SK-N-SH (cell line): ENCODE measurements around the gene SLC34A3. TPM values are rescaled to one million over a fixed set of nuclear protein-coding genes. Genes with fewer than 3 reads are reported as not detected.
A peak's percentile ranks its signal among the peaks of the same experiment; 100 is the strongest.

Source experiments
- CTCF ChIA-PET: fragments of 300-600, 350-600 bp; formaldehyde crosslinking; extraction: SDS; loops from one replicate; lab custom pipeline; 2021; lab: Yijun Ruan, JAX
- POLR2A ChIA-PET: fragments of 350-600 bp; sonication (Branson Sonifier 250); formaldehyde crosslinking; extraction: SDS; loops from one replicate; lab custom pipeline; 2020; ENCODE audit warnings: antibody characterized with exemption, inconsistent platforms; lab: Yijun Ruan, JAX
- DNase-seq: peaks from one replicate; pipeline ENCODE4 v3.0.0; 2012
- H2AFZ ChIP-seq: fragments of 200-600 bp; sonication (generic); 2 replicates; pipeline ENCODE4 v1.8.1; 2016; ENCODE audit warnings: antibody characterized with exemption, mild to moderate bottlenecking, low read depth
- H3F3A ChIP-seq: fragments of 200-600 bp; sonication (generic); replicated peaks from 2 replicates; pipeline ENCODE3; 2016; ENCODE audit warnings: antibody characterized with exemption, mild to moderate bottlenecking; ENCODE audit not compliant: insufficient read depth
- H3K27ac ChIP-seq, 2 experiments: fragments of 200-500 bp in 1 of 2; fragments of 200-600 bp in 1 of 2; sonication (Bioruptor generic) in 1 of 2; sonication (generic), shearing (Covaris generic) in 1 of 2; 2 replicates each; pipeline versions ENCODE4 v1.5.1 to v1.6.1; 2014 to 2016; ENCODE audit warnings: low read depth in 2 of 2, inconsistent platforms in 1 of 2, low read length in 1 of 2, mild to moderate bottlenecking in 1 of 2, mixed read lengths in 1 of 2
- H3K27me3 ChIP-seq: fragments of 200-600 bp; sonication (generic), shearing (Covaris generic); 2 replicates; pipeline ENCODE4 v1.6.1; 2016; ENCODE audit warnings: mixed run types; ENCODE audit not compliant: insufficient read depth
- H3K36me3 ChIP-seq, 2 experiments: fragments of 200-500 bp in 1 of 2; fragments of 200-600 bp in 1 of 2; sonication (Bioruptor generic) in 1 of 2; sonication (generic) in 1 of 2; replicated peaks in 1 of 2; 2 replicates each; pipeline versions ENCODE3 to v1.5.1; 2014 to 2016; ENCODE audit warnings: low read length in 1 of 2, mild to moderate bottlenecking in 1 of 2; ENCODE audit not compliant: insufficient read depth in 2 of 2, control insufficient read depth in 1 of 2
- H3K4me1 ChIP-seq, 2 experiments: fragments of 200-500 bp in 1 of 2; fragments of 200-600 bp in 1 of 2; sonication (Bioruptor generic) in 1 of 2; sonication (generic), shearing (Covaris generic) in 1 of 2; 2 replicates each; pipeline versions ENCODE4 v1.5.1 to v1.6.1; 2014 to 2016; ENCODE audit warnings: low read depth in 1 of 2, low read length in 1 of 2, mixed run types in 1 of 2; ENCODE audit not compliant: insufficient read depth in 2 of 2, control insufficient read depth in 1 of 2
- H3K4me2 ChIP-seq: fragments of 200-600 bp; sonication (generic), shearing (Covaris generic); 2 replicates; pipeline ENCODE4 v1.6.1; 2017; ENCODE audit warnings: mixed run types
- H3K4me3 ChIP-seq, 2 experiments: fragments of 200-500 bp in 1 of 2; fragments of 200-600 bp in 1 of 2; sonication (Bioruptor generic) in 1 of 2; sonication (generic), shearing (Covaris generic) in 1 of 2; 2 replicates each; pipeline versions ENCODE4 v1.5.1 to v1.8.1; 2014 to 2016; ENCODE audit warnings: low read depth in 2 of 2, inconsistent platforms in 1 of 2, low read length in 1 of 2, mild to moderate bottlenecking in 1 of 2, mixed read lengths in 1 of 2, moderate library complexity in 1 of 2
- H3K79me2 ChIP-seq: fragments of 200-600 bp; sonication (generic); 2 replicates; pipeline ENCODE4 v1.8.1; 2017; ENCODE audit warnings: mild to moderate bottlenecking; ENCODE audit not compliant: insufficient read depth
- H3K9ac ChIP-seq: fragments of 200-600 bp; sonication (generic); 2 replicates; pipeline ENCODE4 v1.6.1; 2017; ENCODE audit warnings: mixed run types
- H3K9me2 ChIP-seq: fragments of 200-600 bp; sonication (generic); 2 replicates; pipeline ENCODE4 v1.6.1; 2017; ENCODE audit warnings: mixed run types
- H3K9me3 ChIP-seq: fragments of 200-600 bp; sonication (generic); 2 replicates; pipeline ENCODE4 v1.6.1; 2017; ENCODE audit warnings: mixed run types, mild to moderate bottlenecking, moderate library complexity
- H4K20me1 ChIP-seq: fragments of 200-600 bp; sonication (generic); 2 replicates; pipeline ENCODE4 v1.6.1; 2017; ENCODE audit warnings: mild to moderate bottlenecking, mixed run types; ENCODE audit not compliant: insufficient read depth
- CHD2 ChIP-seq: fragments of 150-350 bp; IDR thresholded peaks from 2 replicates; pipeline ENCODE4 v1.6.1; 2018; ENCODE audit warnings: low read length; ENCODE audit not compliant: partially characterized antibody
- ELF1 ChIP-seq: IDR thresholded peaks from 2 replicates; pipeline ENCODE4 v1.4.0; 2012
- EP300 ChIP-seq, 2 experiments: IDR thresholded peaks; 2 replicates each; pipeline versions ENCODE4 v1.4.0 to v1.6.1; 2012; ENCODE audit warnings: borderline replicate concordance in 1 of 2, low read depth in 1 of 2, low read length in 1 of 2
- EZH2phosphoT487 ChIP-seq: fragments of 200-600 bp; sonication (generic); IDR thresholded peaks from 2 replicates; pipeline ENCODE4 v1.6.1; 2017; ENCODE audit warnings: low read depth, mixed run types, mild to moderate bottlenecking, antibody characterized with exemption, moderate library complexity, borderline replicate concordance
- GATA2 ChIP-seq: sonication (generic); formaldehyde crosslinking; IDR thresholded peaks from 2 replicates; pipeline ENCODE4 v1.5.0; 2020; ENCODE audit warnings: mild to moderate bottlenecking, missing genetic modification reagents
- JUND ChIP-seq: IDR thresholded peaks from 2 replicates; pipeline ENCODE4 v1.4.0; 2012
- MEF2A ChIP-seq: IDR thresholded peaks from 2 replicates; pipeline ENCODE4 v1.4.0; 2012; ENCODE audit warnings: low read depth, borderline replicate concordance
- NFIC ChIP-seq: IDR thresholded peaks from 2 replicates; pipeline ENCODE4 v1.4.0; 2012; ENCODE audit warnings: borderline replicate concordance
- POLR2AphosphoS5 ChIP-seq: IDR thresholded peaks from 2 replicates; pipeline ENCODE4 v1.6.1; 2012; ENCODE audit warnings: low read depth, low read length
- RCOR1 ChIP-seq: fragments of 150-350 bp; IDR thresholded peaks from 2 replicates; pipeline ENCODE4 v1.6.1; 2017; ENCODE audit warnings: antibody characterized with exemption, low read length
- REST ChIP-seq: IDR thresholded peaks from 2 replicates; pipeline ENCODE4 v1.6.1; 2012; ENCODE audit warnings: mild to moderate bottlenecking, low read depth, low read length, moderate library complexity
- SMC3 ChIP-seq: IDR thresholded peaks from 2 replicates; pipeline ENCODE4 v1.6.1; 2012; ENCODE audit warnings: low read depth, low read length, improper control_type of control experiment
- TCF12 ChIP-seq: IDR thresholded peaks from 2 replicates; pipeline ENCODE4 v1.4.0; 2012
- TEAD4 ChIP-seq: IDR thresholded peaks from 2 replicates; pipeline ENCODE4 v1.4.0; 2012; ENCODE audit warnings: mild to moderate bottlenecking, borderline replicate concordance; ENCODE audit not compliant: insufficient read depth
- USF1 ChIP-seq: IDR thresholded peaks from 2 replicates; pipeline ENCODE4 v1.4.0; 2012; ENCODE audit warnings: low read depth, borderline replicate concordance
- WGBS: methylation state at CpG from one replicate; pipeline ENCODE4 v1.1.6; 2017; ENCODE audit warnings: low lambda C conversion rate; 5-methylcytosine and 5-hydroxymethylcytosine counted together
- polyA plus RNA-seq, 3 experiments: library from polyadenylated mRNA; depleted of rRNA; stranded (reverse); fragments of >200 nt; gene quantifications; 2 replicates each; pipeline ENCODE4 v1.2.3, GENCODE V29; 2012
- TF ChIP-seq, protein P1 (sequence below): IDR thresholded peaks from 2 replicates; pipeline ENCODE4 v1.4.0; 2012; ENCODE audit warnings: low read depth, borderline replicate concordance

The SLC34A3 gene
- polyA plus RNA-seq, 1 of the 3 experiments (the other 2 are of a cell fraction): not detected

DNA sequence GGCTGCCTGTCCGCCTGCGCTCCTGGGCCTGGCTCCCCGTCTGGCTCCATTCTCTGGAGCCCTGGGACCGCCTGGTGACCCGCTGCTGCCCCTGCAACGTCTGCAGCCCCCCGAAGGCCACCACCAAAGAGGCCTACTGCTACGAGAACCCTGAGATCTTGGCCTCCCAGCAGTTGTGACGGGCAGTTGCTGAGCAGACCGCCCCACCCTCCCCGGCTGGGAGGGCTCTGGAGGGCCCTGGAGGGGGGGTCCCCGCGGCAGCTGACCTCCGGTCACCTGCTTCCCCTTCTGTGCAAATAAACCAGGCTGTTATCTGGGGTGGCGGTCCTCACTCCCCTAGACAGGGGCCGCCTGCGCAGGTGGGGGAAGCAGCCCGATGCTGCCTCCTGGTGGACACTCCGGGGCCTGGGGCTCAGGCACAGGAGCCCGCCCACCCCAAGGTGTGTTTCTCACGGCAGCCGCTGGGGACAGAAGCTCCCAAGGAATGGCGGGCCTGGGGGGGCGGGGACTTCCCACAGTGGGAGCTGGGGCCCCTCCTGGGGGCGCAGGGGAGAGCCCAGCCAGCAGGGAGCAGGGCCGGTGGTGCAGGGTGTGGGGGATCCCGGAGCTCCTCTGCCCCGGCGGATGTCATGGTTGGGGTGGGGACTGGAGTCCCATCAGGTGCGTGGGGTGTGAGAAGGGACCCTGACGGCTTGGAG lies 5.7 kb downstream of the SLC34A3 start (continued):
- TF ChIP-seq REST (no peak), EP300 (IDR thresholded peaks at IDR 0.05; ENCODE audit: borderline replicate concordance in 1 of 2, low read depth in 1 of 2, low read length in 1 of 2) (no peak), USF1 (no peak), JUND (no peak), NFIC (no peak), SMC3 (peak; percentile 72), MEF2A (no peak), EZH2phosphoT487 (no peak), ELF1 (no peak), GATA2 (CRISPR knock-in tag) (no peak), RCOR1 (no peak)

DNA sequence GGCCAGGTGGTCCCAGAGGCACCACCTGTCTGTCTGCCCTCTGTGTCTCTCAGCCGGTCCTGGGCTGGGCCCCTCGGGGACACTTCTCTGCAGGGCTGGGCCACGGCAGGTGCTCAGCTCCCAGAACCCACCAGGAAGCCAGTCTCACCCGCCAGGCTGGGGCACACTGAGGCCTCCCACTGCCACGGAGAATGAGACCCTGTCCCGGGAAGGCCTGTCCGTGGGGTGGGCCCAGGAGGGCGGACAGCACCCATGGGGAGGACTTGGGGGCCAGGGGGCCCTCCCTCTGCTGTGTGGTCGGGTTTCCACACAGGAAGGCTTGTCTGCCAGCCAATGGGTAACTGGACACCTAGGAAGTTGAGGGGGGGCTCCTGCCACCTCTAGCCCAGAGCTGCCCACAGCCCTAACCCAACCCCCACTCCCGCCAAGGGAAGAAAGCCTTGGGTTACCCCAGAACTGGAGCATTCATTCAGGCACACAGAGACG lies 6.3 kb downstream of the SLC34A3 start:
- Histone ChIP-seq H2AFZ (no peak overlapping the region), H3K9me2 (no peaks in the 10 kb centered on the region), H3F3A (peaks cover 9% of the 10 kb centered on the region), H3K27me3 (no peaks in the 10 kb centered on the region), H3K36me3 (peaks cover 0 to 4% of the 10 kb centered on the region in 2 experiments), H3K9me3 (no peaks in the 10 kb centered on the region), H3K9ac (no peak overlapping the region), H3K4me3 (no peak overlapping the region), H4K20me1 (peaks cover 5% of the 10 kb centered on the region), H3K27ac (no peak overlapping the region; a peak in 1 of 4 replicates), H3K4me2 (no peak overlapping the region), H3K79me2 (peaks cover 32% of the 10 kb centered on the region), H3K4me1 (peaks cover 9 to 23% of the 10 kb centered on the region in 2 experiments; a peak in 2 of 4 replicates)
- CTCF ChIA-PET: interaction anchor here (0.6 to 4.5 kb wide), 61 partner anchors 11 to 427 kb away, joined by 3 to 95 read pairs (median 4); partner anchors contain the start of genes ANAPC2, CYSRT1, DPP7 and GRIN1
- POLR2A ChIA-PET: interaction anchor here (0.7 to 1.3 kb wide), 7 partner anchors 17 to 186 kb away, joined by 3 to 4 read pairs (median 3); partner anchors contain the start of genes EXD3, NDOR1, NOXA1 and TMEM203
- no peak for TF ChIP-seq POLR2AphosphoS5
- TF ChIP-seq EP300 (IDR thresholded peaks at IDR 0.05; ENCODE audit: borderline replicate concordance in 1 of 2, low read depth in 1 of 2, low read length in 1 of 2): no peak
- TF ChIP-seq TCF12: no peak
- no peak for TF ChIP-seq TEAD4
- TF ChIP-seq, protein P1, sequence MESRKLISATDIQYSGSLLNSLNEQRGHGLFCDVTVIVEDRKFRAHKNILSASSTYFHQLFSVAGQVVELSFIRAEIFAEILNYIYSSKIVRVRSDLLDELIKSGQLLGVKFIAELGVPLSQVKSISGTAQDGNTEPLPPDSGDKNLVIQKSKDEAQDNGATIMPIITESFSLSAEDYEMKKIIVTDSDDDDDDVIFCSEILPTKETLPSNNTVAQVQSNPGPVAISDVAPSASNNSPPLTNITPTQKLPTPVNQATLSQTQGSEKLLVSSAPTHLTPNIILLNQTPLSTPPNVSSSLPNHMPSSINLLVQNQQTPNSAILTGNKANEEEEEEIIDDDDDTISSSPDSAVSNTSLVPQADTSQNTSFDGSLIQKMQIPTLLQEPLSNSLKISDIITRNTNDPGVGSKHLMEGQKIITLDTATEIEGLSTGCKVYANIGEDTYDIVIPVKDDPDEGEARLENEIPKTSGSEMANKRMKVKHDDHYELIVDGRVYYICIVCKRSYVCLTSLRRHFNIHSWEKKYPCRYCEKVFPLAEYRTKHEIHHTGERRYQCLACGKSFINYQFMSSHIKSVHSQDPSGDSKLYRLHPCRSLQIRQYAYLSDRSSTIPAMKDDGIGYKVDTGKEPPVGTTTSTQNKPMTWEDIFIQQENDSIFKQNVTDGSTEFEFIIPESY: no peak
- no peak for TF ChIP-seq CHD2
- WGBS: 68% methylated on average over 5 of the region's 11 CpGs
- no peak for DNase-seq
